HL-60 (cell line): ENCODE data around the gene PTPRT.

Source experiments
- DNase-seq, 2 experiments: peaks; one replicate each; pipeline ENCODE4 v3.0.0-alpha.2; 2010 to 2020; ENCODE audit warnings: low read depth in 1 of 2, low spot score in 1 of 2
- H3K27ac ChIP-seq: fragments of 250-450 bp; sonication (Bioruptor Pico); replicated peaks from 2 replicates; pipeline ENCODE4 v1.5.1; 2020; ENCODE audit warnings: mild to moderate bottlenecking, moderate library complexity
- H3K27me3 ChIP-seq: fragments of 250-450 bp; sonication (Bioruptor Pico); 2 replicates; pipeline ENCODE4 v1.5.1; 2021; ENCODE audit warnings: mild to moderate bottlenecking, moderate library complexity; ENCODE audit not compliant: insufficient read depth, poor library complexity, severe bottlenecking
- H3K4me3 ChIP-seq: replicated peaks from 2 replicates; pipeline ENCODE4 v1.5.1; 2011; ENCODE audit warnings: mild to moderate bottlenecking, control low read depth, low read length; ENCODE audit not compliant: insufficient read depth
- GABPA ChIP-seq: IDR thresholded peaks from 2 replicates; pipeline ENCODE4 v1.6.1; 2012; ENCODE audit warnings: low read depth
- POLR2AphosphoS5 ChIP-seq: IDR thresholded peaks from 2 replicates; pipeline ENCODE4 v1.6.1; 2012; ENCODE audit warnings: low read depth
- SPI1 ChIP-seq: IDR thresholded peaks from 2 replicates; pipeline ENCODE4 v1.6.1; 2012; ENCODE audit warnings: low read depth, mild to moderate bottlenecking, borderline replicate concordance
- TF ChIP-seq, protein P1 (sequence below): IDR thresholded peaks from one replicate; pipeline ENCODE4 v1.5.1; 2011; ENCODE audit warnings: low read length, control low read depth, inconsistent platforms; ENCODE audit not compliant: insufficient read depth
- TF ChIP-seq, protein P2 (sequence below): IDR thresholded peaks from 2 replicates; pipeline ENCODE4 v1.6.1; 2012; ENCODE audit warnings: low read depth; ENCODE audit not compliant: insufficient replicate concordance

Gene PTPRT

DNA sequence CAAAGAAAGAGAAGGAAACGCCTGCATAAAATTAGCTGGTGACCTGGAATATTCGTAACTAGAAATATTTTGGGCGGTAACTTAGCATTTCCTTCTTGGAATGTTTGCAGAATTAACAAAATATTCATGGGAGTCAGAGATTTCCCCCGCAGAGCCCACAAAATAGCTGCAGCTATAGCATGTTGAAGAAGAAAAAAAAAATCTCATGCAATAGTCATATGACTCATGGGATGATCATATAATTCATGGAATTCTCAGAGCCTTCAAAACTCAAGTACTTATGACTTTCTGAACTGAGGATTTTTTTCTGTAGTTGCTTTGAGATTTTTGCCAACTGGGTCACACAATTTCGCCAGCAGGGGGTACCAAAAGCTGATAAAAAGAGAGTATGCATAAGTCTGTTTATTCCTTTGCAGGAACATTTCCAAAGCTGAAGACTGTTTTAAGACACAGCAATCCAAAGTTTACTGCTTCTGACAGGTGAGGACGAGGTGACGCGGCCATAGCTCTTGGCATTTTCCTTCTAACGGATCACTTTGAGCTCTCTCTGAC, 985.5 kb downstream of the PTPRT start:
- DNase-seq, result no peak
- no peak overlapping the region for H3K27ac ChIP-seq
- no peak overlapping the region for H3K4me3 ChIP-seq
- no peaks in the 10 kb centered on the region for H3K27me3 ChIP-seq
- TF ChIP-seq, protein P1, sequence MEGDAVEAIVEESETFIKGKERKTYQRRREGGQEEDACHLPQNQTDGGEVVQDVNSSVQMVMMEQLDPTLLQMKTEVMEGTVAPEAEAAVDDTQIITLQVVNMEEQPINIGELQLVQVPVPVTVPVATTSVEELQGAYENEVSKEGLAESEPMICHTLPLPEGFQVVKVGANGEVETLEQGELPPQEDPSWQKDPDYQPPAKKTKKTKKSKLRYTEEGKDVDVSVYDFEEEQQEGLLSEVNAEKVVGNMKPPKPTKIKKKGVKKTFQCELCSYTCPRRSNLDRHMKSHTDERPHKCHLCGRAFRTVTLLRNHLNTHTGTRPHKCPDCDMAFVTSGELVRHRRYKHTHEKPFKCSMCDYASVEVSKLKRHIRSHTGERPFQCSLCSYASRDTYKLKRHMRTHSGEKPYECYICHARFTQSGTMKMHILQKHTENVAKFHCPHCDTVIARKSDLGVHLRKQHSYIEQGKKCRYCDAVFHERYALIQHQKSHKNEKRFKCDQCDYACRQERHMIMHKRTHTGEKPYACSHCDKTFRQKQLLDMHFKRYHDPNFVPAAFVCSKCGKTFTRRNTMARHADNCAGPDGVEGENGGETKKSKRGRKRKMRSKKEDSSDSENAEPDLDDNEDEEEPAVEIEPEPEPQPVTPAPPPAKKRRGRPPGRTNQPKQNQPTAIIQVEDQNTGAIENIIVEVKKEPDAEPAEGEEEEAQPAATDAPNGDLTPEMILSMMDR, result no peak
- no peak for TF ChIP-seq GABPA
- no peak for TF ChIP-seq POLR2AphosphoS5
- TF ChIP-seq SPI1, result no peak
- TF ChIP-seq, protein P2, sequence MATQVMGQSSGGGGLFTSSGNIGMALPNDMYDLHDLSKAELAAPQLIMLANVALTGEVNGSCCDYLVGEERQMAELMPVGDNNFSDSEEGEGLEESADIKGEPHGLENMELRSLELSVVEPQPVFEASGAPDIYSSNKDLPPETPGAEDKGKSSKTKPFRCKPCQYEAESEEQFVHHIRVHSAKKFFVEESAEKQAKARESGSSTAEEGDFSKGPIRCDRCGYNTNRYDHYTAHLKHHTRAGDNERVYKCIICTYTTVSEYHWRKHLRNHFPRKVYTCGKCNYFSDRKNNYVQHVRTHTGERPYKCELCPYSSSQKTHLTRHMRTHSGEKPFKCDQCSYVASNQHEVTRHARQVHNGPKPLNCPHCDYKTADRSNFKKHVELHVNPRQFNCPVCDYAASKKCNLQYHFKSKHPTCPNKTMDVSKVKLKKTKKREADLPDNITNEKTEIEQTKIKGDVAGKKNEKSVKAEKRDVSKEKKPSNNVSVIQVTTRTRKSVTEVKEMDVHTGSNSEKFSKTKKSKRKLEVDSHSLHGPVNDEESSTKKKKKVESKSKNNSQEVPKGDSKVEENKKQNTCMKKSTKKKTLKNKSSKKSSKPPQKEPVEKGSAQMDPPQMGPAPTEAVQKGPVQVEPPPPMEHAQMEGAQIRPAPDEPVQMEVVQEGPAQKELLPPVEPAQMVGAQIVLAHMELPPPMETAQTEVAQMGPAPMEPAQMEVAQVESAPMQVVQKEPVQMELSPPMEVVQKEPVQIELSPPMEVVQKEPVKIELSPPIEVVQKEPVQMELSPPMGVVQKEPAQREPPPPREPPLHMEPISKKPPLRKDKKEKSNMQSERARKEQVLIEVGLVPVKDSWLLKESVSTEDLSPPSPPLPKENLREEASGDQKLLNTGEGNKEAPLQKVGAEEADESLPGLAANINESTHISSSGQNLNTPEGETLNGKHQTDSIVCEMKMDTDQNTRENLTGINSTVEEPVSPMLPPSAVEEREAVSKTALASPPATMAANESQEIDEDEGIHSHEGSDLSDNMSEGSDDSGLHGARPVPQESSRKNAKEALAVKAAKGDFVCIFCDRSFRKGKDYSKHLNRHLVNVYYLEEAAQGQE, result no peak

DNA sequence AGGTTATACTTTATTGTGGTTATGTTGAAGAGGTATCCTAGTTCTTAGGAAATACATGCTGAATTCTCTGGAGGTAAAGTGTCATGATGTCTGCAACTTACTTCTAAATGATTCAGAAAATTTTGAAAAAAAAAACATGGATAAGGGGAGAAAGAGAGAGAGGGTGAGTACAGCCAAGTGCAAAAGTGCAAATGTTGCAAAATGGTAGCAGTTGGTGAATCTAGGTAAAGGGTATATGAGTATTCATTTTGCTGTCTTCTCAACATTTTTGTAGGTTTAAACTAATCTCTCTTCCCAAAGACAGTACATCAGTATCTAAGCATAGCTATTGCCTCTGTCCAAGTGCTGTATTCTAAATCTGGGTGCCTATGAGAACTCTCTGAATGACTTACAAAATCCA, 992.1 kb downstream of the PTPRT start:
- no peak overlapping the region for H3K27ac ChIP-seq
- H3K27me3 ChIP-seq, result no peaks in the 10 kb centered on the region
- H3K4me3 ChIP-seq, result no peak overlapping the region
- TF ChIP-seq SPI1 (no peak), GABPA (no peak), POLR2AphosphoS5 (no peak)
- TF ChIP-seq, protein P1, result no peak
- TF ChIP-seq, protein P2, result no peak
- no peak for DNase-seq

DNA sequence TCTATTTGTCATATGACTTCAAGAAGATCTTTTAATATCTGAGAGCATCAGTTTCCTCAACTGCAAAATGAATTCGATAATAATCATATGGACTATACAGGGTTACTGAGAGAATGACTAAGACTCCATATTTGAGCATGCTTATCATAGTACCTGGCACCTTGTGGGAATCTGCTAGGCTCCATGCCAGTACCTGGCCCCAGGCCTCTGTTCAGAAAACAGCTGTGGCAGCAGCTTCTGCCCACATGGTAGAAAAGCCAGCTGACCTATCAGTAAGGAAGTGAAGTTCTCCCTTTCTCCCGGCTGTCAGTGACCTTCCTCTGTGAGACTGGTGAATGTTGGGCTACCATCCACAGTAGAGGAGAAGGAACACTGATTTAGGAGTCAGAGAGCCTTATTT, 996.6 kb downstream of the PTPRT start:
- DNase-seq, result no peak
- no peak overlapping the region for H3K27ac ChIP-seq
- no peaks in the 10 kb centered on the region for H3K27me3 ChIP-seq
- H3K4me3 ChIP-seq, result no peak overlapping the region
- TF ChIP-seq POLR2AphosphoS5 (no peak), GABPA (no peak), SPI1 (no peak)
- TF ChIP-seq, protein P2, result no peak
- TF ChIP-seq, protein P1, result no peak
